HEK293T (cell line): ENCODE results near the gene TMBIM4.
A peak's percentile ranks its signal among the peaks of the same experiment; 100 is the strongest.

ENCODE experiments used
- ARNT ChIP-seq: fragments of 450-650 bp; IDR thresholded peaks from 2 replicates; pipeline ENCODE4 v1.6.1; 2017; ENCODE audit warnings: mild to moderate bottlenecking
- BHLHE40 ChIP-seq: fragments of 450-650 bp; IDR thresholded peaks from 2 replicates; pipeline ENCODE4 v1.6.1; 2016; ENCODE audit warnings: mild to moderate bottlenecking, moderate library complexity, borderline replicate concordance
- CTBP1 ChIP-seq: fragments of 450-650 bp; IDR thresholded peaks from 2 replicates; pipeline ENCODE4 v1.6.1; 2016; ENCODE audit warnings: borderline replicate concordance
- ELF4 ChIP-seq: fragments of 450-650 bp; IDR thresholded peaks from 2 replicates; pipeline ENCODE4 v1.6.1; 2017; ENCODE audit warnings: antibody characterized with exemption
- FOXA1 ChIP-seq: fragments of 450-650 bp; IDR thresholded peaks from 2 replicates; pipeline ENCODE4 v1.6.1; 2016; ENCODE audit warnings: mild to moderate bottlenecking
- FOXK2 ChIP-seq: fragments of 450-650 bp; IDR thresholded peaks from 2 replicates; pipeline ENCODE4 v1.6.1; 2016; ENCODE audit warnings: mild to moderate bottlenecking
- FOXM1 ChIP-seq: fragments of 450-650 bp; IDR thresholded peaks from 2 replicates; pipeline ENCODE4 v1.6.1; 2017; ENCODE audit warnings: mild to moderate bottlenecking, borderline replicate concordance
- HDGF ChIP-seq: fragments of 450-650 bp; IDR thresholded peaks from 2 replicates; pipeline ENCODE4 v1.6.1; 2017; ENCODE audit warnings: antibody characterized with exemption, borderline replicate concordance
- NFRKB ChIP-seq: fragments of 450-650 bp; IDR thresholded peaks from 2 replicates; pipeline ENCODE4 v1.6.1; 2016; ENCODE audit warnings: mild to moderate bottlenecking, moderate library complexity
- SP1 ChIP-seq: fragments of 450-650 bp; IDR thresholded peaks from 2 replicates; pipeline ENCODE4 v1.6.1; 2017
- SUZ12 ChIP-seq: fragments of 450-650 bp; IDR thresholded peaks from 2 replicates; pipeline ENCODE4 v1.6.1; 2016; ENCODE audit warnings: mild to moderate bottlenecking
- TARDBP ChIP-seq: fragments of 450-650 bp; IDR thresholded peaks from 2 replicates; pipeline ENCODE4 v1.6.1; 2016
- ZNF384 ChIP-seq: fragments of 450-650 bp; IDR thresholded peaks from 2 replicates; pipeline ENCODE4 v1.6.1; 2016
- TF ChIP-seq, protein P1 (sequence below): fragments of 450-650 bp; IDR thresholded peaks from 2 replicates; pipeline ENCODE4 v1.6.1; 2016

DNA sequence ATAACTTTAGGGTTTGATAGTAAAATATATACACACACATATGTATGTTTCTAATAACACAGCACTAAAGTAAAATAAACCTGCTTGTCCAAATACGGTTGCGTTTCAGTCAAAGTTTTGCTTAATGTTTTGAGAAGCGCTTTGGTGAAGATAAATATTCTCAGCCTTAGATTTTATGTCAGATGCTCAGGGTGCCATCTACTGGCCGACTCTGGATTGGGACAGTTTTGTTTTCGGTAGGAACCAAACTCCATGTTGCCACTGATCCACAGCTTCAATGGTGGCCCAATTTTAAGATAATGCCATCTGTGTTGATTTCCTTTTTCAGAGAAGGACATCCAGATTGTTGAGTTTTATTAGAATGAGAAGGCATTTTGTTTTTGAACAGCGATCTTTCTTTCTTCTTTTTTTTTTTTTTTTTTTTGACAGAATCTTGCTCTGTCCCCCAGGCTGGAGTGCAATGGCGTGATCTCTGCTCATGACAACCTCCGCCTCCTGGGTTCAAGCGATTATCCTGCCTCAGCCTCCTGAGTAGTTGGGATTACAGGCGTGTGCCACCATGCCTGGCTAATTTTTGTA is 82.3 kb downstream of the TMBIM4 start:
- TF ChIP-seq SUZ12, result no peak
- no peak for TF ChIP-seq ELF4
- no peak for TF ChIP-seq SP1
- no peak for TF ChIP-seq FOXA1
- TF ChIP-seq, protein P1, sequence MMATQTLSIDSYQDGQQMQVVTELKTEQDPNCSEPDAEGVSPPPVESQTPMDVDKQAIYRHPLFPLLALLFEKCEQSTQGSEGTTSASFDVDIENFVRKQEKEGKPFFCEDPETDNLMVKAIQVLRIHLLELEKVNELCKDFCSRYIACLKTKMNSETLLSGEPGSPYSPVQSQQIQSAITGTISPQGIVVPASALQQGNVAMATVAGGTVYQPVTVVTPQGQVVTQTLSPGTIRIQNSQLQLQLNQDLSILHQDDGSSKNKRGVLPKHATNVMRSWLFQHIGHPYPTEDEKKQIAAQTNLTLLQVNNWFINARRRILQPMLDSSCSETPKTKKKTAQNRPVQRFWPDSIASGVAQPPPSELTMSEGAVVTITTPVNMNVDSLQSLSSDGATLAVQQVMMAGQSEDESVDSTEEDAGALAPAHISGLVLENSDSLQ, result no peak
- no peak for TF ChIP-seq FOXM1
- TF ChIP-seq TARDBP, result no peak
- no peak for TF ChIP-seq HDGF
- TF ChIP-seq ZNF384, result 0 out of 2 replicates have a peak, but pooled peaks have one; percentile 9
- TF ChIP-seq BHLHE40, result no peak
- TF ChIP-seq FOXK2, result no peak
- no peak for TF ChIP-seq ARNT
- no peak for TF ChIP-seq NFRKB
- no peak for TF ChIP-seq CTBP1
